Osteocyte (in vitro differentiated cells): ENCODE results near the gene CTSW. TPM values are rescaled to one million over a fixed set of nuclear protein-coding genes. Genes with fewer than 3 reads are reported as not detected.

Experiments
- DNase-seq: peaks from one replicate; pipeline ENCODE4 v3.0.0; 2021; ENCODE audit warnings: mixed read lengths; ENCODE audit not compliant: unreplicated experiment; ENCODE audit errors: extremely low spot score
- H3K27ac Mint-ChIP-seq: one replicate; pipeline ENCODE4 v1.8.0; 2021; ENCODE audit warnings: mild to moderate bottlenecking, mixed read lengths; ENCODE audit not compliant: unreplicated experiment
- H3K27me3 Mint-ChIP-seq: one replicate; pipeline ENCODE4 v1.8.0; 2021; ENCODE audit warnings: mixed read lengths; ENCODE audit not compliant: unreplicated experiment
- H3K36me3 Mint-ChIP-seq: one replicate; pipeline ENCODE4 v1.8.0; 2021; ENCODE audit warnings: mixed read lengths; ENCODE audit not compliant: unreplicated experiment
- H3K4me1 Mint-ChIP-seq: one replicate; pipeline ENCODE4 v1.8.0; 2021; ENCODE audit warnings: mixed read lengths; ENCODE audit not compliant: unreplicated experiment
- H3K4me3 Mint-ChIP-seq: one replicate; pipeline ENCODE4 v1.8.0; 2021; ENCODE audit warnings: mild to moderate bottlenecking, moderate library complexity, mixed read lengths; ENCODE audit not compliant: unreplicated experiment
- H3K9me3 Mint-ChIP-seq: one replicate; pipeline ENCODE4 v1.8.0; 2021; ENCODE audit warnings: mixed read lengths; ENCODE audit not compliant: unreplicated experiment
- CTCF ChIP-seq: fragments of 200-600 bp; sonication (generic); IDR thresholded peaks from 2 replicates; pipeline ENCODE4 v1.5.0; 2021; ENCODE audit warnings: antibody characterized with exemption, mild to moderate bottlenecking, moderate library complexity
- total RNA-seq: library from RNA; stranded (reverse); gene quantifications from 2 replicates; pipeline ENCODE4 v1.2.1, GENCODE V29; 2021

The CTSW gene
- total RNA-seq, 1 donor from 2014 or later = not detected

GRCh38 chr11:65849771-65850216 lies 29.8 kb upstream of the CTSW start:
- no peak overlapping the region for H3K27ac Mint-ChIP-seq
- DNase-seq = no peak

GRCh38 chr11:65850217-65851082 lies 29.2 kb upstream of the CTSW start:
- Mint-ChIP-seq H3K36me3 (peaks cover 36% of the 10 kb centered on the region), H3K27me3 (no peaks in the 10 kb centered on the region), H3K4me3 (no peak overlapping the region), H3K9me3 (peaks cover 4% of the 10 kb centered on the region), H3K27ac (no peak overlapping the region), H3K4me1 (peaks cover 8% of the 10 kb centered on the region)
- no peak for TF ChIP-seq CTCF
- DNase-seq = no peak

More at GRCh38 chr11:65849771-65850216, 29.8 kb upstream of the CTSW start:
- Mint-ChIP-seq H3K27me3 (no peaks in the 10 kb centered on the region), H3K4me1 (peaks cover 4% of the 10 kb centered on the region), H3K4me3 (no peak overlapping the region), H3K36me3 (peaks cover 32% of the 10 kb centered on the region), H3K9me3 (peaks cover 4% of the 10 kb centered on the region)
- no peak for TF ChIP-seq CTCF

- peak; percentile 54 for TF ChIP-seq CTCF
- H3K27ac Mint-ChIP-seq = no peak overlapping the region
- H3K9me3 Mint-ChIP-seq = peaks cover 4% of the 10 kb centered on the region
- peaks cover 42% of the 10 kb centered on the region for H3K36me3 Mint-ChIP-seq
- H3K27me3 Mint-ChIP-seq = no peaks in the 10 kb centered on the region
- peaks cover 15% of the 10 kb centered on the region for H3K4me1 Mint-ChIP-seq
- no peak for DNase-seq
- H3K4me3 Mint-ChIP-seq = no peak overlapping the region
These were observed 28.5 kb upstream of the CTSW start for GRCh38 chr11:65851083-65851579.

- H3K4me3 Mint-ChIP-seq = no peak overlapping the region
- no peaks in the 10 kb centered on the region for H3K27me3 Mint-ChIP-seq
- no peak for TF ChIP-seq CTCF
- peaks cover 4% of the 10 kb centered on the region for H3K9me3 Mint-ChIP-seq
- DNase-seq = no peak
- peaks cover 23% of the 10 kb centered on the region for H3K4me1 Mint-ChIP-seq
- no peak overlapping the region for H3K27ac Mint-ChIP-seq
- peaks cover 49% of the 10 kb centered on the region for H3K36me3 Mint-ChIP-seq
These were observed 27.7 kb upstream of the CTSW start for GRCh38 chr11:65851811-65852507.
